Measurements from ENCODE around the gene EEF1AKMT4.

EEF1AKMT4 gene

GRCh38 chr3:184236033-184236410, 13.4 kb upstream of the EEF1AKMT4 start:
- Histone ChIP-seq H3K9me3 (ENCODE audit: control insufficient read depth, insufficient read depth, low read depth, low read length) (no peaks in the 10 kb centered on the region), H3K9ac (ENCODE audit: low read length) (no peak overlapping the region), H3K4me3 (ENCODE audit: low read depth, low read length) (no peak overlapping the region), H3K27ac (ENCODE audit: low read depth, low read length) (no peak overlapping the region), H3K4me1 (ENCODE audit: control insufficient read depth, insufficient read depth, low read length) (no peaks in the 10 kb centered on the region), H3K27me3 (ENCODE audit: control insufficient read depth, insufficient read depth, low read length) (peaks cover 39% of the 10 kb centered on the region), H3K36me3 (ENCODE audit: control insufficient read depth, insufficient read depth, low read length) (no peaks in the 10 kb centered on the region)

- H3K4me3 ChIP-seq (ENCODE audit: low read depth, low read length): no peak overlapping the region
Measured at GRCh38 chr3:184236636-184237035, 12.8 kb upstream of the EEF1AKMT4 start.

GRCh38 chr3:184237211-184237610, 12.3 kb upstream of the EEF1AKMT4 start:
- Histone ChIP-seq H3K27ac (ENCODE audit: low read depth, low read length) (no peak overlapping the region), H3K36me3 (ENCODE audit: control insufficient read depth, insufficient read depth, low read length) (peaks cover 2% of the 10 kb centered on the region), H3K27me3 (ENCODE audit: control insufficient read depth, insufficient read depth, low read length) (peaks cover 27% of the 10 kb centered on the region), H3K9me3 (ENCODE audit: control insufficient read depth, insufficient read depth, low read depth, low read length) (no peaks in the 10 kb centered on the region), H3K4me1 (ENCODE audit: control insufficient read depth, insufficient read depth, low read length) (no peaks in the 10 kb centered on the region), H3K9ac (ENCODE audit: low read length) (no peak overlapping the region), H3K4me3 (ENCODE audit: low read depth, low read length) (no peak overlapping the region)

More at GRCh38 chr3:184236636-184237035, 12.8 kb upstream of the EEF1AKMT4 start:
- H3K4me1 ChIP-seq (ENCODE audit: control insufficient read depth, insufficient read depth, low read length): no peaks in the 10 kb centered on the region
- peaks cover 33% of the 10 kb centered on the region for H3K27me3 ChIP-seq (ENCODE audit: control insufficient read depth, insufficient read depth, low read length)
- H3K36me3 ChIP-seq (ENCODE audit: control insufficient read depth, insufficient read depth, low read length): no peaks in the 10 kb centered on the region
- no peaks in the 10 kb centered on the region for H3K9me3 ChIP-seq (ENCODE audit: control insufficient read depth, insufficient read depth, low read depth, low read length)
- no peak overlapping the region for H3K27ac ChIP-seq (ENCODE audit: low read depth, low read length)
- no peak overlapping the region for H3K9ac ChIP-seq (ENCODE audit: low read length)

- H3K27ac ChIP-seq (ENCODE audit: low read depth, low read length): no peak overlapping the region
- H3K4me1 ChIP-seq (ENCODE audit: control insufficient read depth, insufficient read depth, low read length): no peaks in the 10 kb centered on the region
- peaks cover 21% of the 10 kb centered on the region for H3K27me3 ChIP-seq (ENCODE audit: control insufficient read depth, insufficient read depth, low read length)
- no peak overlapping the region for H3K9ac ChIP-seq (ENCODE audit: low read length)
- peaks cover 8% of the 10 kb centered on the region for H3K36me3 ChIP-seq (ENCODE audit: control insufficient read depth, insufficient read depth, low read length)
- H3K4me3 ChIP-seq (ENCODE audit: low read depth, low read length): no peak overlapping the region
- no peaks in the 10 kb centered on the region for H3K9me3 ChIP-seq (ENCODE audit: control insufficient read depth, insufficient read depth, low read depth, low read length)
Measured at GRCh38 chr3:184237807-184238206, 11.7 kb upstream of the EEF1AKMT4 start.

GRCh38 chr3:184238246-184238818, 11.1 kb upstream of the EEF1AKMT4 start:
- Histone ChIP-seq H3K4me1 (ENCODE audit: control insufficient read depth, insufficient read depth, low read length) (no peaks in the 10 kb centered on the region), H3K27me3 (ENCODE audit: control insufficient read depth, insufficient read depth, low read length) (peaks cover 16% of the 10 kb centered on the region), H3K9ac (ENCODE audit: low read length) (no peak overlapping the region), H3K4me3 (ENCODE audit: low read depth, low read length) (no peak overlapping the region), H3K27ac (ENCODE audit: low read depth, low read length) (no peak overlapping the region), H3K36me3 (ENCODE audit: control insufficient read depth, insufficient read depth, low read length) (peaks cover 13% of the 10 kb centered on the region), H3K9me3 (ENCODE audit: control insufficient read depth, insufficient read depth, low read depth, low read length) (no peaks in the 10 kb centered on the region)

- Histone ChIP-seq H3K4me3 (ENCODE audit: low read depth, low read length) (no peak overlapping the region), H3K4me1 (ENCODE audit: control insufficient read depth, insufficient read depth, low read length) (no peaks in the 10 kb centered on the region), H3K9me3 (ENCODE audit: control insufficient read depth, insufficient read depth, low read depth, low read length) (no peaks in the 10 kb centered on the region)
Measured at GRCh38 chr3:184239221-184239620, 10.3 kb upstream of the EEF1AKMT4 start.

GRCh38 chr3:184239708-184240107, 9.8 kb upstream of the EEF1AKMT4 start:
- Histone ChIP-seq H3K27ac (ENCODE audit: low read depth, low read length) (no peak overlapping the region), H3K9me3 (ENCODE audit: control insufficient read depth, insufficient read depth, low read depth, low read length) (no peaks in the 10 kb centered on the region), H3K9ac (ENCODE audit: low read length) (no peak overlapping the region), H3K27me3 (ENCODE audit: control insufficient read depth, insufficient read depth, low read length) (peaks cover 4% of the 10 kb centered on the region; the same call in 1 of the 2 replicates), H3K36me3 (ENCODE audit: control insufficient read depth, insufficient read depth, low read length) (peaks cover 26% of the 10 kb centered on the region), H3K4me1 (ENCODE audit: control insufficient read depth, insufficient read depth, low read length) (no peaks in the 10 kb centered on the region), H3K4me3 (ENCODE audit: low read depth, low read length) (no peak overlapping the region)

More at GRCh38 chr3:184239221-184239620, 10.3 kb upstream of the EEF1AKMT4 start:
- Histone ChIP-seq H3K9ac (ENCODE audit: low read length) (no peak overlapping the region), H3K27ac (ENCODE audit: low read depth, low read length) (no peak overlapping the region), H3K27me3 (ENCODE audit: control insufficient read depth, insufficient read depth, low read length) (peaks cover 7% of the 10 kb centered on the region; the same call in 1 of the 2 replicates), H3K36me3 (ENCODE audit: control insufficient read depth, insufficient read depth, low read length) (peaks cover 21% of the 10 kb centered on the region)

GRCh38 chr3:184240384-184241140, 8.9 kb upstream of the EEF1AKMT4 start:
- Histone ChIP-seq H3K27ac (ENCODE audit: low read depth, low read length) (no peak overlapping the region), H3K27me3 (ENCODE audit: control insufficient read depth, insufficient read depth, low read length) (no peaks in the 10 kb centered on the region; the same call in 1 of the 2 replicates), H3K9me3 (ENCODE audit: control insufficient read depth, insufficient read depth, low read depth, low read length) (no peaks in the 10 kb centered on the region), H3K4me1 (ENCODE audit: control insufficient read depth, insufficient read depth, low read length) (no peaks in the 10 kb centered on the region), H3K36me3 (ENCODE audit: control insufficient read depth, insufficient read depth, low read length) (peaks cover 35% of the 10 kb centered on the region), H3K9ac (ENCODE audit: low read length) (no peak overlapping the region), H3K4me3 (ENCODE audit: low read depth, low read length) (no peak overlapping the region)

GRCh38 chr3:184241141-184241446, 8.4 kb upstream of the EEF1AKMT4 start:
- no peak overlapping the region for H3K27ac ChIP-seq (ENCODE audit: low read depth, low read length)
- no peak overlapping the region for H3K9ac ChIP-seq (ENCODE audit: low read length)
- no peaks in the 10 kb centered on the region for H3K9me3 ChIP-seq (ENCODE audit: control insufficient read depth, insufficient read depth, low read depth, low read length)
- peak overlapping the region; percentile 50; the same call in 1 of the 2 replicates for H3K4me3 ChIP-seq (ENCODE audit: low read depth, low read length)
- peaks cover 40% of the 10 kb centered on the region for H3K36me3 ChIP-seq (ENCODE audit: control insufficient read depth, insufficient read depth, low read length)
- no peaks in the 10 kb centered on the region for H3K4me1 ChIP-seq (ENCODE audit: control insufficient read depth, insufficient read depth, low read length)
- H3K27me3 ChIP-seq (ENCODE audit: control insufficient read depth, insufficient read depth, low read length): no peaks in the 10 kb centered on the region; the same call in 1 of the 2 replicates

- no peaks in the 10 kb centered on the region; the same call in 1 of the 2 replicates for H3K27me3 ChIP-seq (ENCODE audit: control insufficient read depth, insufficient read depth, low read length)
- H3K9me3 ChIP-seq (ENCODE audit: control insufficient read depth, insufficient read depth, low read depth, low read length): no peaks in the 10 kb centered on the region
- H3K27ac ChIP-seq (ENCODE audit: low read depth, low read length): no peak overlapping the region
- H3K4me3 ChIP-seq (ENCODE audit: low read depth, low read length): peak overlapping the region; percentile 50; the same call in 1 of the 2 replicates
- H3K4me1 ChIP-seq (ENCODE audit: control insufficient read depth, insufficient read depth, low read length): no peaks in the 10 kb centered on the region
- H3K36me3 ChIP-seq (ENCODE audit: control insufficient read depth, insufficient read depth, low read length): peaks cover 40% of the 10 kb centered on the region
- H3K9ac ChIP-seq (ENCODE audit: low read length): no peak overlapping the region
Measured at GRCh38 chr3:184241447-184242296, 7.8 kb upstream of the EEF1AKMT4 start.

- Histone ChIP-seq H3K27me3 (ENCODE audit: control insufficient read depth, insufficient read depth, low read length) (no peaks in the 10 kb centered on the region; the same call in 1 of the 2 replicates), H3K4me1 (ENCODE audit: control insufficient read depth, insufficient read depth, low read length) (no peaks in the 10 kb centered on the region), H3K36me3 (ENCODE audit: control insufficient read depth, insufficient read depth, low read length) (peaks cover 40% of the 10 kb centered on the region), H3K4me3 (ENCODE audit: low read depth, low read length) (no peak overlapping the region), H3K9me3 (ENCODE audit: control insufficient read depth, insufficient read depth, low read depth, low read length) (no peaks in the 10 kb centered on the region), H3K9ac (ENCODE audit: low read length) (no peak overlapping the region), H3K27ac (ENCODE audit: low read depth, low read length) (no peak overlapping the region)
Measured at GRCh38 chr3:184242297-184242685, 7.2 kb upstream of the EEF1AKMT4 start.

Data from HUES6 (cell line).